OCI-LY7 (cell line): ENCODE results near the gene MFF.

Source experiments
- EZH2phosphoT487 ChIP-seq: fragments of 200-600 bp; sonication (generic); IDR thresholded peaks from 2 replicates; pipeline ENCODE4 v1.6.1; 2018; ENCODE audit warnings: low read depth, borderline replicate concordance, mild to moderate bottlenecking, mixed run types, antibody characterized with exemption, low read length, moderate library complexity, mixed read lengths
- TF ChIP-seq, protein P1 (sequence below): fragments of 200-600 bp; sonication (generic); conservative IDR thresholded peaks from 2 replicates; pipeline ENCODE4 v1.5.1; 2014; ENCODE audit warnings: mild to moderate bottlenecking, antibody characterized with exemption, low read length, moderate library complexity, mixed read lengths

GRCh38 chr2:227398684-227399670 is 73.9 kb downstream of the MFF start:
- TF ChIP-seq EZH2phosphoT487: no peak
- TF ChIP-seq, protein P1, sequence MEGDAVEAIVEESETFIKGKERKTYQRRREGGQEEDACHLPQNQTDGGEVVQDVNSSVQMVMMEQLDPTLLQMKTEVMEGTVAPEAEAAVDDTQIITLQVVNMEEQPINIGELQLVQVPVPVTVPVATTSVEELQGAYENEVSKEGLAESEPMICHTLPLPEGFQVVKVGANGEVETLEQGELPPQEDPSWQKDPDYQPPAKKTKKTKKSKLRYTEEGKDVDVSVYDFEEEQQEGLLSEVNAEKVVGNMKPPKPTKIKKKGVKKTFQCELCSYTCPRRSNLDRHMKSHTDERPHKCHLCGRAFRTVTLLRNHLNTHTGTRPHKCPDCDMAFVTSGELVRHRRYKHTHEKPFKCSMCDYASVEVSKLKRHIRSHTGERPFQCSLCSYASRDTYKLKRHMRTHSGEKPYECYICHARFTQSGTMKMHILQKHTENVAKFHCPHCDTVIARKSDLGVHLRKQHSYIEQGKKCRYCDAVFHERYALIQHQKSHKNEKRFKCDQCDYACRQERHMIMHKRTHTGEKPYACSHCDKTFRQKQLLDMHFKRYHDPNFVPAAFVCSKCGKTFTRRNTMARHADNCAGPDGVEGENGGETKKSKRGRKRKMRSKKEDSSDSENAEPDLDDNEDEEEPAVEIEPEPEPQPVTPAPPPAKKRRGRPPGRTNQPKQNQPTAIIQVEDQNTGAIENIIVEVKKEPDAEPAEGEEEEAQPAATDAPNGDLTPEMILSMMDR: no peak
